Measurements from ENCODE around the gene PCDHGA8.

DNA sequence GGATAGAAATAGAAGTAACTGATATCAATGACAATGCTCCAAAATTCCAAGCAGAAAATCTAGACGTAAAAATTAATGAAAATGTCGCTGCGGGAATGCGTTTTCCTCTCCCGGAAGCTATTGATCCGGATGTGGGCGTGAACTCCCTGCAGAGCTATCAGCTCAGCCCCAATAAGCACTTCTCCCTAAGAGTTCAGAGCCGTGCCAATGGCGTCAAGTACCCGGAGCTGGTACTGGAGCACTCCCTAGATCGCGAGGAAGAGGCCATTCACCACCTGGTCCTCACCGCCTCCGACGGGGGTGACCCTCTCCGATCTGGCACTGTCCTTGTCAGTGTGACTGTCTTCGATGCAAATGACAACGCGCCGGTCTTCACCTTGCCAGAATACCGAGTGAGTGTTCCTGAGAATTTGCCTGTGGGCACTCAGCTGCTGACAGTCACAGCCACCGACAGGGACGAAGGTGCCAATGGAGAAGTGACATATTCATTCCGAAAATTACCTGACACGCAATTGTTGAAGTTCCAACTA, 21.2 kb downstream of the PCDHGA8 start:
- TF ChIP-seq, protein P1, sequence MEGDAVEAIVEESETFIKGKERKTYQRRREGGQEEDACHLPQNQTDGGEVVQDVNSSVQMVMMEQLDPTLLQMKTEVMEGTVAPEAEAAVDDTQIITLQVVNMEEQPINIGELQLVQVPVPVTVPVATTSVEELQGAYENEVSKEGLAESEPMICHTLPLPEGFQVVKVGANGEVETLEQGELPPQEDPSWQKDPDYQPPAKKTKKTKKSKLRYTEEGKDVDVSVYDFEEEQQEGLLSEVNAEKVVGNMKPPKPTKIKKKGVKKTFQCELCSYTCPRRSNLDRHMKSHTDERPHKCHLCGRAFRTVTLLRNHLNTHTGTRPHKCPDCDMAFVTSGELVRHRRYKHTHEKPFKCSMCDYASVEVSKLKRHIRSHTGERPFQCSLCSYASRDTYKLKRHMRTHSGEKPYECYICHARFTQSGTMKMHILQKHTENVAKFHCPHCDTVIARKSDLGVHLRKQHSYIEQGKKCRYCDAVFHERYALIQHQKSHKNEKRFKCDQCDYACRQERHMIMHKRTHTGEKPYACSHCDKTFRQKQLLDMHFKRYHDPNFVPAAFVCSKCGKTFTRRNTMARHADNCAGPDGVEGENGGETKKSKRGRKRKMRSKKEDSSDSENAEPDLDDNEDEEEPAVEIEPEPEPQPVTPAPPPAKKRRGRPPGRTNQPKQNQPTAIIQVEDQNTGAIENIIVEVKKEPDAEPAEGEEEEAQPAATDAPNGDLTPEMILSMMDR (IDR thresholded peaks at IDR 0.05; ENCODE audit: low read depth, low read length) = no peak
- no peak for TF ChIP-seq EZH2phosphoT487 (IDR thresholded peaks at IDR 0.05; ENCODE audit: low read depth)

Data from OCI-LY3 (cell line).